Endothelial cell of umbilical vein (primary cell): ENCODE results near the gene PNMA8A. TPM values are rescaled to one million over a fixed set of nuclear protein-coding genes. Genes with fewer than 3 reads are reported as not detected.

ENCODE experiments used
- BruUV-seq: library from RNA; stranded (reverse); fragments of 400-500 nt; replicated peaks from 2 replicates; lab custom pipeline; 2021; lab: Mats Ljungman, UMichigan
- CTCF ChIA-PET: fragments of 300-600, 350-600 bp; sonication (Branson Sonifier 250); formaldehyde crosslinking; loops from one replicate; lab custom pipeline; 2021; ENCODE audit warnings: antibody characterized with exemption, inconsistent platforms; lab: Charles Lee
- POLR2A ChIA-PET: fragments of 300-600, 350-600 bp; sonication (Branson Sonifier 250); formaldehyde crosslinking; loops from one replicate; lab custom pipeline; 2021; ENCODE audit warnings: antibody characterized with exemption, inconsistent platforms; lab: Charles Lee
- DNase-seq: peaks from one replicate; pipeline ENCODE4 v3.0.0-alpha.2; 2011; ENCODE audit warnings: low read depth, low spot score
- FAIRE-seq: peaks from 2 replicates; lab custom pipeline; 2011; peaks lifted over from hg19 to GRCh38; lab: Jason Lieb, UNC
- H2AFZ ChIP-seq: 2 replicates; pipeline ENCODE4 v1.6.0; 2012; ENCODE audit warnings: low read depth, low read length, control low read depth, inconsistent platforms
- H3K27ac ChIP-seq: 2 replicates; pipeline ENCODE4 v1.5.1; 2011; ENCODE audit warnings: low read depth, mild to moderate bottlenecking, control low read depth, low read length, moderate library complexity; ENCODE audit not compliant: insufficient read depth
- H3K27me3 ChIP-seq, 2 experiments: 2 replicates each; pipeline versions ENCODE4 v1.6.0 to v1.6.1; 2011; ENCODE audit warnings: low read length in 2 of 2, mixed read lengths in 1 of 2; ENCODE audit not compliant: control insufficient read depth in 2 of 2, insufficient read depth in 2 of 2
- H3K36me3 ChIP-seq, 2 experiments: 2 replicates in 1 of 2; 3 replicates in 1 of 2; pipeline ENCODE4 v1.5.1; 2011; ENCODE audit warnings: low read length in 2 of 2, mild to moderate bottlenecking in 1 of 2, moderate library complexity in 1 of 2; ENCODE audit not compliant: control insufficient read depth in 2 of 2, insufficient read depth in 2 of 2; ENCODE audit errors: extremely low read depth in 1 of 2
- H3K4me1 ChIP-seq: 3 replicates; pipeline ENCODE4 v1.5.1; 2011; ENCODE audit warnings: mild to moderate bottlenecking, low read length; ENCODE audit not compliant: control insufficient read depth, insufficient read depth; ENCODE audit errors: extremely low read depth
- H3K4me2 ChIP-seq: 2 replicates; pipeline ENCODE4 v1.6.1; 2011; ENCODE audit warnings: low read length, control low read depth, mixed read lengths; ENCODE audit not compliant: insufficient read depth
- H3K4me3 ChIP-seq, 3 experiments: fragments of 200-600 bp in 1 of 3; sonication (generic), shearing (Covaris generic) in 1 of 3; replicated peaks in 1 of 3; 2 replicates each; pipeline ENCODE4 v1.5.1; 2011 to 2016; ENCODE audit warnings: control low read depth in 3 of 3, low read length in 3 of 3, mild to moderate bottlenecking in 2 of 3, inconsistent platforms in 1 of 3, low read depth in 1 of 3, moderate library complexity in 1 of 3; ENCODE audit not compliant: insufficient read depth in 1 of 3
- H3K79me2 ChIP-seq: 2 replicates; pipeline ENCODE4 v1.6.0; 2012; ENCODE audit warnings: low read length, inconsistent platforms; ENCODE audit not compliant: control insufficient read depth, insufficient read depth
- H3K9ac ChIP-seq: replicated peaks from 2 replicates; pipeline ENCODE3; 2011; ENCODE audit warnings: low read length, control low read depth; ENCODE audit not compliant: insufficient read depth; ENCODE audit errors: extremely low read depth
- H3K9me1 ChIP-seq: replicated peaks from 3 replicates; pipeline ENCODE4 v1.6.0; 2011; ENCODE audit warnings: mild to moderate bottlenecking, low read length; ENCODE audit not compliant: control insufficient read depth, insufficient read depth; ENCODE audit errors: extremely low read depth
- H3K9me3 ChIP-seq: replicated peaks from 2 replicates; pipeline ENCODE4 v1.5.1; 2012; ENCODE audit warnings: low read length, inconsistent platforms; ENCODE audit not compliant: control insufficient read depth, insufficient read depth
- H4K20me1 ChIP-seq: replicated peaks from 2 replicates; pipeline ENCODE3; 2011; ENCODE audit warnings: mild to moderate bottlenecking, low read length; ENCODE audit not compliant: control insufficient read depth, insufficient read depth; ENCODE audit errors: extremely low read depth
- EZH2 ChIP-seq: IDR thresholded peaks from 2 replicates; pipeline ENCODE4 v1.6.1; 2012; ENCODE audit warnings: borderline replicate concordance, low read depth, mild to moderate bottlenecking, moderate library complexity, low read length, inconsistent platforms; ENCODE audit not compliant: severe bottlenecking
- FOS ChIP-seq: IDR thresholded peaks from 2 replicates; pipeline ENCODE4 v1.6.1; 2011; ENCODE audit warnings: mild to moderate bottlenecking, low read length, moderate library complexity, borderline replicate concordance; ENCODE audit not compliant: insufficient read depth
- GATA2 ChIP-seq: IDR thresholded peaks from 2 replicates; pipeline ENCODE4 v1.7.0; 2011; ENCODE audit warnings: low read depth, mild to moderate bottlenecking, moderate library complexity, mixed read lengths, low read length; ENCODE audit not compliant: insufficient read length, insufficient read depth
- JUN ChIP-seq: IDR thresholded peaks from 2 replicates; pipeline ENCODE4 v1.6.1; 2011; ENCODE audit warnings: borderline replicate concordance, low read depth; ENCODE audit not compliant: insufficient read length, insufficient read depth
- MYC ChIP-seq: IDR thresholded peaks from one replicate; pipeline ENCODE4 v1.6.1; 2011; ENCODE audit warnings: mild to moderate bottlenecking, low read depth, low read length
- POLR2A ChIP-seq: IDR thresholded peaks from 2 replicates; pipeline ENCODE4 v1.6.1; 2012; ENCODE audit warnings: low read depth, mild to moderate bottlenecking, control low read depth, low read length
- POLR2AphosphoS5 ChIP-seq: IDR thresholded peaks from 2 replicates; pipeline ENCODE4 v1.6.1; 2012; ENCODE audit warnings: low read depth, mild to moderate bottlenecking, control low read depth, low read length, moderate library complexity; ENCODE audit not compliant: insufficient read depth
- dilution Hi-C: fragments of 300-500 bp; cut with MboI; formaldehyde crosslinking; loops from one replicate; pipeline ENCODE4 v1.15.0; 2019; ENCODE audit warnings: low sequenced_read_pairs; ENCODE audit not compliant: extremely low pct_ligation_motif_present
- intact Hi-C: fragments of 100-400 bp; cut with micrococcal nuclease; formaldehyde crosslinking; loops from one replicate; pipeline ENCODE4 v1.10.0; 2022
- polyA plus RNA-seq, 4 experiments: library from polyadenylated mRNA; depleted of rRNA in 3 of 4; stranded (reverse) in 3 of 4; unstranded in 1 of 4; fragments of >200 nt; gene quantifications; 2 replicates each; pipeline versions ENCODE4 v1.2.1 to v1.2.3, GENCODE V29; 2011 to 2012; ENCODE audit warnings: missing spikeins in 1 of 4
- total RNA-seq: library from RNA; stranded (reverse); gene quantifications from 2 replicates; pipeline ENCODE4 v1.2.3, GENCODE V29; 2021
- TF ChIP-seq, protein P1 (sequence below), 2 donors: IDR thresholded peaks; 1 replicate in 1 of 2; 2 replicates in 1 of 2; pipeline ENCODE4 v1.5.1; 2011; ENCODE audit warnings: low read length in 2 of 2, mild to moderate bottlenecking in 2 of 2, moderate library complexity in 2 of 2, control low read depth in 1 of 2, inconsistent platforms in 1 of 2, low read depth in 1 of 2; ENCODE audit not compliant: insufficient read depth in 1 of 2; ENCODE audit errors: extremely low read depth in 1 of 2
- TF ChIP-seq, protein P2 (sequence below): IDR thresholded peaks from 2 replicates; pipeline ENCODE4 v1.6.1; 2011; ENCODE audit not compliant: insufficient read depth, insufficient read length

PNMA8A gene
- total and polyA plus RNA-seq, 2 donors (not counting 3 experiments of a cell fraction or from before 2014, with no cell fraction given) = 0.25 to 0.27 TPM

DNA sequence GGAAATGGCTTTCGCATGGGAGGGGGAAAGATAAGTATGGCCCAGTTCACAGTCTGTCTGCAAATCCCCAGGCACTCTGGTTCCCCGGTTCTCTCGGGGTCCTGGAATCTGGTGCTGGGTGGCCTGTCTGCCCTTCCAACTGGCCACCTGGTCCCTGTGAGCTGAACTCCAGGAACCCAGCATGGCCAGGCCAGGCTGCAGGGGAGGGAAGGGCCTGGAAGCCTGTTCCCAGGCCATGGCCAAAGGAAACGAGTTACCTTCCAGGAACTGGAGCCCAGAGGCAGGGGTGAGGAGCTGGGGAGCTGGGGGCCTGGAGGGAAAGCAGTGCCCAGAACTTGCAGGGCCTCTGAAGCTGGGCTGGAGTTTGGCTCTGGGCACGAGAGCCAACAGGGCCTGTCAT, 23.5 kb downstream of the PNMA8A start:
- Histone ChIP-seq H3K4me3 (no peak overlapping the region), H3K9me1 (no peaks in the 10 kb centered on the region), H3K36me3 (no peaks in the 10 kb centered on the region), H3K27me3 (peaks cover 5 to 9% of the 10 kb centered on the region in 2 experiments), H2AFZ (no peak overlapping the region), H4K20me1 (no peaks in the 10 kb centered on the region), H3K4me2 (no peak overlapping the region), H3K4me1 (peaks cover 2% of the 10 kb centered on the region), H3K9ac (no peak overlapping the region), H3K79me2 (no peaks in the 10 kb centered on the region), H3K9me3 (no peaks in the 10 kb centered on the region), H3K27ac (no peak overlapping the region)
- no TSS peak for BruUV-seq
- intact Hi-C loops = no loop called here
- TF ChIP-seq POLR2A (no peak), MYC (no peak), EZH2 (no peak), JUN (no peak), FOS (no peak), POLR2AphosphoS5 (no peak), GATA2 (no peak)
- TF ChIP-seq, protein P1, sequence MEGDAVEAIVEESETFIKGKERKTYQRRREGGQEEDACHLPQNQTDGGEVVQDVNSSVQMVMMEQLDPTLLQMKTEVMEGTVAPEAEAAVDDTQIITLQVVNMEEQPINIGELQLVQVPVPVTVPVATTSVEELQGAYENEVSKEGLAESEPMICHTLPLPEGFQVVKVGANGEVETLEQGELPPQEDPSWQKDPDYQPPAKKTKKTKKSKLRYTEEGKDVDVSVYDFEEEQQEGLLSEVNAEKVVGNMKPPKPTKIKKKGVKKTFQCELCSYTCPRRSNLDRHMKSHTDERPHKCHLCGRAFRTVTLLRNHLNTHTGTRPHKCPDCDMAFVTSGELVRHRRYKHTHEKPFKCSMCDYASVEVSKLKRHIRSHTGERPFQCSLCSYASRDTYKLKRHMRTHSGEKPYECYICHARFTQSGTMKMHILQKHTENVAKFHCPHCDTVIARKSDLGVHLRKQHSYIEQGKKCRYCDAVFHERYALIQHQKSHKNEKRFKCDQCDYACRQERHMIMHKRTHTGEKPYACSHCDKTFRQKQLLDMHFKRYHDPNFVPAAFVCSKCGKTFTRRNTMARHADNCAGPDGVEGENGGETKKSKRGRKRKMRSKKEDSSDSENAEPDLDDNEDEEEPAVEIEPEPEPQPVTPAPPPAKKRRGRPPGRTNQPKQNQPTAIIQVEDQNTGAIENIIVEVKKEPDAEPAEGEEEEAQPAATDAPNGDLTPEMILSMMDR (IDR thresholded peaks at IDR 0.05; ENCODE audit: extremely low read depth in 1 of 2, insufficient read depth in 1 of 2, low read depth in 1 of 2, low read length in 2 of 2) = no peak
- TF ChIP-seq, protein P2, sequence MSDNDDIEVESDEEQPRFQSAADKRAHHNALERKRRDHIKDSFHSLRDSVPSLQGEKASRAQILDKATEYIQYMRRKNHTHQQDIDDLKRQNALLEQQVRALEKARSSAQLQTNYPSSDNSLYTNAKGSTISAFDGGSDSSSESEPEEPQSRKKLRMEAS = no peak
- FAIRE-seq (no peak), DNase-seq (no peak)
- CTCF ChIA-PET = interaction anchor here (1.2 kb wide), 1 partner anchor 48 kb away, joined by 5 read pairs; no protein-coding TSS in a partner anchor
- POLR2A ChIA-PET = no interaction called here
- dilution Hi-C loops = no loop called here
